ENCODE data around the gene RAB40C.

GRCh38 chr16:641326-642188 lies 51.7 kb downstream of the RAB40C start, which contains the start of gene MCRIP2:
- TF ChIP-seq CTCF (IDR thresholded peaks at IDR 0.05; ENCODE audit: insufficient read depth, low read length) (no peak), POLR2AphosphoS5 (IDR thresholded peaks at IDR 0.05; ENCODE audit: low read depth) (peak; percentile 85)

Data from HL-60 (cell line).